ENCODE results near the gene DISP1. TPM values are rescaled to one million over a fixed set of nuclear protein-coding genes. Genes with fewer than 3 reads are reported as not detected.

The DISP1 gene, protein sequence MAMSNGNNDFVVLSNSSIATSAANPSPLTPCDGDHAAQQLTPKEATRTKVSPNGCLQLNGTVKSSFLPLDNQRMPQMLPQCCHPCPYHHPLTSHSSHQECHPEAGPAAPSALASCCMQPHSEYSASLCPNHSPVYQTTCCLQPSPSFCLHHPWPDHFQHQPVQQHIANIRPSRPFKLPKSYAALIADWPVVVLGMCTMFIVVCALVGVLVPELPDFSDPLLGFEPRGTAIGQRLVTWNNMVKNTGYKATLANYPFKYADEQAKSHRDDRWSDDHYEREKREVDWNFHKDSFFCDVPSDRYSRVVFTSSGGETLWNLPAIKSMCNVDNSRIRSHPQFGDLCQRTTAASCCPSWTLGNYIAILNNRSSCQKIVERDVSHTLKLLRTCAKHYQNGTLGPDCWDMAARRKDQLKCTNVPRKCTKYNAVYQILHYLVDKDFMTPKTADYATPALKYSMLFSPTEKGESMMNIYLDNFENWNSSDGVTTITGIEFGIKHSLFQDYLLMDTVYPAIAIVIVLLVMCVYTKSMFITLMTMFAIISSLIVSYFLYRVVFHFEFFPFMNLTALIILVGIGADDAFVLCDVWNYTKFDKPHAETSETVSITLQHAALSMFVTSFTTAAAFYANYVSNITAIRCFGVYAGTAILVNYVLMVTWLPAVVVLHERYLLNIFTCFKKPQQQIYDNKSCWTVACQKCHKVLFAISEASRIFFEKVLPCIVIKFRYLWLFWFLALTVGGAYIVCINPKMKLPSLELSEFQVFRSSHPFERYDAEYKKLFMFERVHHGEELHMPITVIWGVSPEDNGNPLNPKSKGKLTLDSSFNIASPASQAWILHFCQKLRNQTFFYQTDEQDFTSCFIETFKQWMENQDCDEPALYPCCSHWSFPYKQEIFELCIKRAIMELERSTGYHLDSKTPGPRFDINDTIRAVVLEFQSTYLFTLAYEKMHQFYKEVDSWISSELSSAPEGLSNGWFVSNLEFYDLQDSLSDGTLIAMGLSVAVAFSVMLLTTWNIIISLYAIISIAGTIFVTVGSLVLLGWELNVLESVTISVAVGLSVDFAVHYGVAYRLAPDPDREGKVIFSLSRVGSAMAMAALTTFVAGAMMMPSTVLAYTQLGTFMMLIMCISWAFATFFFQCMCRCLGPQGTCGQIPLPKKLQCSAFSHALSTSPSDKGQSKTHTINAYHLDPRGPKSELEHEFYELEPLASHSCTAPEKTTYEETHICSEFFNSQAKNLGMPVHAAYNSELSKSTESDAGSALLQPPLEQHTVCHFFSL (N-terminal part only)
- total RNA-seq, result 1 to 10 TPM; 2.7 to 4.5 (median 3.1) TPM
- 2.3 TPM for total RNA-seq (2013)
- total RNA-seq, result 4.7 to 20.7 (median 9.9) reads per million in 29 experiments

GRCh38 chr1:222814536-222815439 is at the start of gene DISP1:
Gene DISP1 (plus strand): TSS chr1:222815039. CDS start chr1:222942824, 127,785 bp downstream.
- ChIA-PET CTCF (no interaction called here), POLR2A (no interaction called here)
- peak; percentile 92 to 96 (median 95) for ATAC-seq (replicated peaks in 1 of 4)
- Mint-ChIP-seq H3K9me3 (no peaks in the 10 kb centered on the region), H3K27ac (peak within 1 kb of the TSS; percentile 80 to 89), H3K4me1 (peaks cover 30 to 46% (median 32%) of the 10 kb centered on the region in 3 donors), H3K27me3 (no peaks in the 10 kb centered on the region), H3K4me3 (peak within 1 kb of the TSS; percentile 89 to 93 (median 93)), H3K36me3 (no peaks in the 10 kb centered on the region)
- peaks cover 5 to 12% of the 10 kb centered on the region in 2 experiments for H3K4me1 ChIP-seq (ENCODE audit: control insufficient read depth in 1 of 2, extremely low read depth in 1 of 2, insufficient read depth in 2 of 2, low read length in 2 of 2)
- H3K27me3 ChIP-seq (replicated peaks in 1 of 2; ENCODE audit: control insufficient read depth in 2 of 2, extremely low read depth in 1 of 2, insufficient read depth in 2 of 2, low read length in 1 of 2), result no peaks in the 10 kb centered on the region
- no peaks in the 10 kb centered on the region for H3K36me3 ChIP-seq (ENCODE audit: control insufficient read depth in 2 of 2, extremely low read depth in 1 of 2, insufficient read depth in 1 of 2, low read length in 1 of 2)
- no peaks in the 10 kb centered on the region for H3K9me3 ChIP-seq
- DNase-seq, result peak; percentile 25 to 80 (median 58)
- WGBS (ENCODE audit: insufficient coverage), result under 1% methylated on average over 63 of the region's 67 CpGs
- peak within 1 kb of the TSS; percentile 84 to 96 for H3K4me3 ChIP-seq (ENCODE audit: control insufficient read depth in 1 of 2, extremely low read depth in 1 of 2, low read length in 1 of 2)
- peak within 1 kb of the TSS; percentile 67 for H3K27ac ChIP-seq (ENCODE audit: low read length)

DNA sequence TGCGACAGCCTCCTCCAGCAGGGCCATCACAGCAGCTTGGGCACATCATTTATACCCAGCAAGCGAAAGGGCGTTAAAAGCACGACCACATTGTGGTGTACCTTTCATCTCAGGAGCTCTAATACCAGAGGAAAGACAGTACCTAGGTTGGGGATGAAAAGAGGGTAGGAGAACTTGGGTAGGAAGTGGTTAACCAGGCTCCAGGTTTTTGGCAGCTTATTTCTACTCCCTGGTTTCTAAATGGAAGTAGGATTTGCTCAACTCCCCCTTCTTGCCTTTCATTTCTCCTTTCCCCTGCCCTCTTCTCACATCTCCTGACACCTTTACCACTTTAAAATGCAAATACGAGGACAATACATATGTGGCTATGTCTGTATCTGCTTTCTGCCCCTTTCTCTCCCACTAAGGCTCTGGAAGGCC is 47.7 kb upstream of the DISP1 start:
- Histone ChIP-seq H3K4me3 (ENCODE audit: control insufficient read depth in 1 of 2, extremely low read depth in 1 of 2, low read length in 1 of 2) (no peak overlapping the region), H3K27me3 (replicated peaks in 1 of 2; ENCODE audit: control insufficient read depth in 2 of 2, extremely low read depth in 1 of 2, insufficient read depth in 2 of 2, low read length in 1 of 2) (no peaks in the 10 kb centered on the region), H3K9me3 (no peaks in the 10 kb centered on the region), H3K36me3 (ENCODE audit: control insufficient read depth in 2 of 2, extremely low read depth in 1 of 2, insufficient read depth in 1 of 2, low read length in 1 of 2) (no peaks in the 10 kb centered on the region), H3K4me1 (ENCODE audit: control insufficient read depth in 1 of 2, extremely low read depth in 1 of 2, insufficient read depth in 2 of 2, low read length in 2 of 2) (peaks cover 6 to 7% of the 10 kb centered on the region in 2 experiments), H3K27ac (ENCODE audit: low read length) (no peak overlapping the region)
- H3K9me3 Mint-ChIP-seq, result peaks cover 13 to 17% (median 14%) of the 10 kb centered on the region in 3 donors
- no peak overlapping the region for H3K27ac Mint-ChIP-seq
- H3K27me3 Mint-ChIP-seq, result peaks cover 9% of the 10 kb centered on the region in 2 donors
- H3K36me3 Mint-ChIP-seq, result peaks cover 11% of the 10 kb centered on the region
- ATAC-seq (replicated peaks in 1 of 4), result no peak
- WGBS (ENCODE audit: insufficient coverage), result no CpG with 5 or more reads among the region's 5 CpGs
- H3K4me3 Mint-ChIP-seq, result no peak overlapping the region
- H3K4me1 Mint-ChIP-seq, result peaks cover 5 to 10% (median 8%) of the 10 kb centered on the region in 3 donors
- no peak for DNase-seq
- POLR2A ChIA-PET, result no interaction called here
- CTCF ChIA-PET, result no interaction called here

DNA sequence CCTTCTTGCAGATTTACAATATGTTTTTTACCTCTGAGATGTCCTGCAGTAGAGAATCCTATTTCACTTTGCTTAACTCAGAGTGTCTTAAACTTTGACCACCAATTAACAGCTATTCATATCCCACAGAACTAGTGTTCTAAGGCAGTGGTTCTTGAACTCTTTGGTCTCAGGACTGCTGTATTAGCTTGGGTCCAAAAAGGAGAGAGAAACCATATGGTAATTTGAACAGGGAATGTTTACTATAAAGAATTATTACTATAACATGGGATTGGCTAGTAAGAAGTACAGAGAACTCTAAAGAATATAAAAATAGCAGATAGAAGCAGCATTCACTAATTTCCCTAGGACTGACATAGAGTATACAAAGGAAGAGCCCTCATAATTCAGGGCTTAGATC is 46.2 kb upstream of the DISP1 start:
- DNase-seq, result no peak
- Histone ChIP-seq H3K9me3 (no peaks in the 10 kb centered on the region), H3K27me3 (replicated peaks in 1 of 2; ENCODE audit: control insufficient read depth in 2 of 2, extremely low read depth in 1 of 2, insufficient read depth in 2 of 2, low read length in 1 of 2) (peaks cover 0 to 3% of the 10 kb centered on the region in 2 experiments), H3K4me1 (ENCODE audit: control insufficient read depth in 1 of 2, extremely low read depth in 1 of 2, insufficient read depth in 2 of 2, low read length in 2 of 2) (peaks cover 6 to 16% of the 10 kb centered on the region in 2 experiments), H3K36me3 (ENCODE audit: control insufficient read depth in 2 of 2, extremely low read depth in 1 of 2, insufficient read depth in 1 of 2, low read length in 1 of 2) (no peaks in the 10 kb centered on the region), H3K4me3 (ENCODE audit: control insufficient read depth in 1 of 2, extremely low read depth in 1 of 2, low read length in 1 of 2) (no peak overlapping the region), H3K27ac (ENCODE audit: low read length) (no peak overlapping the region)
- ChIA-PET CTCF (no interaction called here), POLR2A (no interaction called here)
- ATAC-seq (replicated peaks in 1 of 4), result no peak
- H3K4me3 Mint-ChIP-seq, result no peak overlapping the region
- no peak overlapping the region for H3K27ac Mint-ChIP-seq
- H3K27me3 Mint-ChIP-seq, result peaks cover 8 to 11% of the 10 kb centered on the region in 2 donors
- H3K9me3 Mint-ChIP-seq, result peaks cover 13 to 16% (median 13%) of the 10 kb centered on the region in 3 donors
- peaks cover 9% of the 10 kb centered on the region for H3K36me3 Mint-ChIP-seq
- H3K4me1 Mint-ChIP-seq, result peaks cover 16 to 23% (median 23%) of the 10 kb centered on the region in 3 donors

GRCh38 chr1:222769181-222769580 is 45.7 kb upstream of the DISP1 start:
- peaks cover 6 to 12% of the 10 kb centered on the region in 2 donors for H3K27me3 Mint-ChIP-seq
- peaks cover 10 to 16% (median 13%) of the 10 kb centered on the region in 3 donors for H3K9me3 Mint-ChIP-seq
- WGBS (ENCODE audit: insufficient coverage), result no CpG with 5 or more reads among the region's 1 CpG
- H3K27ac Mint-ChIP-seq, result no peak overlapping the region
- peaks cover 9% of the 10 kb centered on the region for H3K36me3 Mint-ChIP-seq
- H3K4me1 Mint-ChIP-seq, result peaks cover 16 to 23% (median 23%) of the 10 kb centered on the region in 3 donors
- Histone ChIP-seq H3K4me3 (ENCODE audit: control insufficient read depth in 1 of 2, extremely low read depth in 1 of 2, low read length in 1 of 2) (no peak overlapping the region), H3K36me3 (ENCODE audit: control insufficient read depth in 2 of 2, extremely low read depth in 1 of 2, insufficient read depth in 1 of 2, low read length in 1 of 2) (no peaks in the 10 kb centered on the region), H3K4me1 (ENCODE audit: control insufficient read depth in 1 of 2, extremely low read depth in 1 of 2, insufficient read depth in 2 of 2, low read length in 2 of 2) (peaks cover 6 to 16% of the 10 kb centered on the region in 2 experiments), H3K27me3 (replicated peaks in 1 of 2; ENCODE audit: control insufficient read depth in 2 of 2, extremely low read depth in 1 of 2, insufficient read depth in 2 of 2, low read length in 1 of 2) (peaks cover 0 to 3% of the 10 kb centered on the region in 2 experiments), H3K27ac (ENCODE audit: low read length) (no peak overlapping the region), H3K9me3 (no peaks in the 10 kb centered on the region)
- DNase-seq (no peak), ATAC-seq (replicated peaks in 1 of 4) (no peak)
- CTCF ChIA-PET, result no interaction called here
- POLR2A ChIA-PET, result no interaction called here
- H3K4me3 Mint-ChIP-seq, result no peak overlapping the region

GRCh38 chr1:222769971-222770620 is 44.7 kb upstream of the DISP1 start:
- H3K9me3 ChIP-seq, result no peaks in the 10 kb centered on the region
- no CpG with 5 or more reads among the region's 2 CpGs for WGBS (ENCODE audit: insufficient coverage)
- peaks cover 6 to 16% of the 10 kb centered on the region in 2 experiments for H3K4me1 ChIP-seq (ENCODE audit: control insufficient read depth in 1 of 2, extremely low read depth in 1 of 2, insufficient read depth in 2 of 2, low read length in 2 of 2)
- H3K36me3 ChIP-seq (ENCODE audit: control insufficient read depth in 2 of 2, extremely low read depth in 1 of 2, insufficient read depth in 1 of 2, low read length in 1 of 2), result no peaks in the 10 kb centered on the region
- Mint-ChIP-seq H3K36me3 (peaks cover 9% of the 10 kb centered on the region), H3K4me1 (peaks cover 16 to 23% (median 23%) of the 10 kb centered on the region in 3 donors), H3K4me3 (peak overlapping the region in 1 of 3 donors; percentile 2), H3K27ac (peak overlapping the region in 1 of 2 donors; percentile 51), H3K27me3 (peaks cover 3 to 12% of the 10 kb centered on the region in 2 donors), H3K9me3 (peaks cover 7 to 16% (median 13%) of the 10 kb centered on the region in 3 donors)
- no peak overlapping the region for H3K4me3 ChIP-seq (ENCODE audit: control insufficient read depth in 1 of 2, extremely low read depth in 1 of 2, low read length in 1 of 2)
- CTCF ChIA-PET, result interaction anchor here in 1 of 2 donors (0.5 kb wide), 1 partner anchor 1503 kb away, joined by 3 read pairs; no protein-coding TSS in a partner anchor
- no peak overlapping the region for H3K27ac ChIP-seq (ENCODE audit: low read length)
- ATAC-seq (replicated peaks in 1 of 4) (no peak), DNase-seq (no peak)
- POLR2A ChIA-PET, result no interaction called here
- peaks cover 0 to 3% of the 10 kb centered on the region in 2 experiments for H3K27me3 ChIP-seq (replicated peaks in 1 of 2; ENCODE audit: control insufficient read depth in 2 of 2, extremely low read depth in 1 of 2, insufficient read depth in 2 of 2, low read length in 1 of 2)
